Thoracic aorta (tissue), 2 donors: ENCODE data around the gene HOMER1. TPM values are rescaled to one million over a fixed set of nuclear protein-coding genes. Genes with fewer than 3 reads are reported as not detected.

ENCODE experiments used
- ATAC-seq: fragments of 150-250 bp; one replicate; pipeline ENCODE4 v1.8.0; 2017; ENCODE audit warnings: low read depth; ENCODE audit not compliant: insufficient number of reproducible peaks, low FRiP score
- DNase-seq: peaks from one replicate; pipeline ENCODE4 v3.0.0-alpha.2; 2020; ENCODE audit warnings: low spot score
- H3K27ac ChIP-seq, 2 donors: fragments of 200-600 bp; sonication (generic); 1 replicate in 1 of 2; 2 replicates in 1 of 2; pipeline ENCODE4 v1.5.1; 2016; ENCODE audit warnings: mild to moderate bottlenecking in 2 of 2, moderate library complexity in 2 of 2
- H3K27me3 ChIP-seq: fragments of 200-600 bp; sonication (generic); replicated peaks from 2 replicates; pipeline ENCODE4 v1.6.0; 2016; ENCODE audit warnings: mild to moderate bottlenecking; ENCODE audit not compliant: insufficient read depth
- H3K36me3 ChIP-seq: fragments of 200-600 bp; sonication (generic); one replicate; pipeline ENCODE4 v1.5.1; 2016
- H3K4me1 ChIP-seq, 2 donors: fragments of 200-600 bp; sonication (generic); 1 replicate in 1 of 2; 2 replicates in 1 of 2; pipeline versions ENCODE4 v1.5.1 to v1.6.0; 2016; ENCODE audit warnings: low read depth in 2 of 2, mild to moderate bottlenecking in 1 of 2; ENCODE audit not compliant: control insufficient read depth in 1 of 2
- H3K4me3 ChIP-seq: fragments of 200-600 bp; sonication (generic); 2 replicates; pipeline ENCODE4 v1.5.1; 2016; ENCODE audit warnings: mild to moderate bottlenecking
- H3K9me3 ChIP-seq: fragments of 200-600 bp; sonication (generic); 2 replicates; pipeline ENCODE4 v1.5.1; 2016
- total RNA-seq, 2 donors: library from RNA; depleted of rRNA; stranded (reverse); fragments of >200 nt; gene quantifications; one replicate each; pipeline versions ENCODE4 v1.1.0 to v1.2.3, GENCODE V29; 2016
- TF ChIP-seq, protein P1 (sequence below): fragments of 200-600 bp; sonication (generic); IDR thresholded peaks from one replicate; pipeline ENCODE4 v1.5.1; 2019; ENCODE audit warnings: antibody characterized with exemption

Gene HOMER1
- total RNA-seq, 2 donors from 2014 or later = 2.4 to 7.8 TPM

GRCh38 chr5:79546782-79547428 is 33.0 kb upstream of the HOMER1 start:
- no peak for ATAC-seq
- H3K27ac ChIP-seq = no peak overlapping the region
- no peaks in the 10 kb centered on the region for H3K27me3 ChIP-seq
- H3K9me3 ChIP-seq = no peaks in the 10 kb centered on the region
- TF ChIP-seq, protein P1, sequence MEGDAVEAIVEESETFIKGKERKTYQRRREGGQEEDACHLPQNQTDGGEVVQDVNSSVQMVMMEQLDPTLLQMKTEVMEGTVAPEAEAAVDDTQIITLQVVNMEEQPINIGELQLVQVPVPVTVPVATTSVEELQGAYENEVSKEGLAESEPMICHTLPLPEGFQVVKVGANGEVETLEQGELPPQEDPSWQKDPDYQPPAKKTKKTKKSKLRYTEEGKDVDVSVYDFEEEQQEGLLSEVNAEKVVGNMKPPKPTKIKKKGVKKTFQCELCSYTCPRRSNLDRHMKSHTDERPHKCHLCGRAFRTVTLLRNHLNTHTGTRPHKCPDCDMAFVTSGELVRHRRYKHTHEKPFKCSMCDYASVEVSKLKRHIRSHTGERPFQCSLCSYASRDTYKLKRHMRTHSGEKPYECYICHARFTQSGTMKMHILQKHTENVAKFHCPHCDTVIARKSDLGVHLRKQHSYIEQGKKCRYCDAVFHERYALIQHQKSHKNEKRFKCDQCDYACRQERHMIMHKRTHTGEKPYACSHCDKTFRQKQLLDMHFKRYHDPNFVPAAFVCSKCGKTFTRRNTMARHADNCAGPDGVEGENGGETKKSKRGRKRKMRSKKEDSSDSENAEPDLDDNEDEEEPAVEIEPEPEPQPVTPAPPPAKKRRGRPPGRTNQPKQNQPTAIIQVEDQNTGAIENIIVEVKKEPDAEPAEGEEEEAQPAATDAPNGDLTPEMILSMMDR = no peak
- no peak overlapping the region for H3K4me3 ChIP-seq
- no peak for DNase-seq
- H3K4me1 ChIP-seq = peaks cover 0 to 3% of the 10 kb centered on the region in 2 donors
- no peaks in the 10 kb centered on the region for H3K36me3 ChIP-seq

DNA sequence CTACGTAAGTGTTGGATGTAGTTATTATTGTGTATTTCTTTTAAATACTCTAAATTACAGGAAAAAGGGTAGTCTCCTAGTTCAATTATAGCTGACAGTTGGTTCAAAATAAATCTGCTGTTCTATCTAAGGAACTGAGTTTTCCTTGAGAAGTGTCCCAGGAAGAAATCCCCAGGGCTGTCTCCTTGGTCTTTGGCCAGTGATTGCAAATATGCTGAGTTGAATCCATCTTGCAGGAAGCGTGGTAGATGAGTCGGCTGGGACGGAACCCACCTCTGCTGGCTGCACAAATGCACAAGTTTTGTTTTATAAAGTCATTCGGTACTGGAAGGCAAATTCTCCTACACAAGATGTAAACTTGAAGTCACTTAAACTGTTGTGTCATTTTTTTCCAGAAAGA is 30.2 kb upstream of the HOMER1 start:
- no peak overlapping the region for H3K27ac ChIP-seq
- ATAC-seq (no peak), DNase-seq (no peak)
- H3K9me3 ChIP-seq = no peaks in the 10 kb centered on the region
- no peak overlapping the region for H3K4me3 ChIP-seq
- TF ChIP-seq, protein P1 = no peak
- H3K4me1 ChIP-seq = peaks cover 0 to 3% of the 10 kb centered on the region in 2 donors
- H3K36me3 ChIP-seq = no peaks in the 10 kb centered on the region
- no peaks in the 10 kb centered on the region for H3K27me3 ChIP-seq

DNA sequence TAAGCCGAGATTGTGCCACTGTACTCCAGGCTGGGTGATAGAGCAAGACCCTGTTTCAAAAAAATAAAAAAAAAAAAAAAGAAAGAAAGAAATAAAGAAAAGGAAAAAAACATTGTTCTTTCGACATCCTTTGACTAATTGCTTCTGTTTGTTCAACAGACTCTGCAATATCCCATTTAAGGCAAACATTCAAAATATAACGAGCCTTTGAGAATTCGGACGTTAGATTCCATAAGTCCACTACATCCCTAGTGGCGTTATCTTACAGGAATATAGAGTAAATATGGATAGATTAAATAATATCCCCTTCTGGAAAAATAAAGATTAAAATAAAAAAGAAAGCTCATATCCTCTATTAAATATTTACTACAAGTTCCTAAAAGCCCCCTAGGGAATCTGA is 27.0 kb upstream of the HOMER1 start:
- H3K4me1 ChIP-seq = peaks cover 0 to 3% of the 10 kb centered on the region in 2 donors
- no peak for DNase-seq
- TF ChIP-seq, protein P1 = no peak
- ATAC-seq = no peak
- H3K9me3 ChIP-seq = no peaks in the 10 kb centered on the region
- H3K27me3 ChIP-seq = no peaks in the 10 kb centered on the region
- H3K4me3 ChIP-seq = no peak overlapping the region
- no peak overlapping the region for H3K27ac ChIP-seq
- H3K36me3 ChIP-seq = no peaks in the 10 kb centered on the region

DNA sequence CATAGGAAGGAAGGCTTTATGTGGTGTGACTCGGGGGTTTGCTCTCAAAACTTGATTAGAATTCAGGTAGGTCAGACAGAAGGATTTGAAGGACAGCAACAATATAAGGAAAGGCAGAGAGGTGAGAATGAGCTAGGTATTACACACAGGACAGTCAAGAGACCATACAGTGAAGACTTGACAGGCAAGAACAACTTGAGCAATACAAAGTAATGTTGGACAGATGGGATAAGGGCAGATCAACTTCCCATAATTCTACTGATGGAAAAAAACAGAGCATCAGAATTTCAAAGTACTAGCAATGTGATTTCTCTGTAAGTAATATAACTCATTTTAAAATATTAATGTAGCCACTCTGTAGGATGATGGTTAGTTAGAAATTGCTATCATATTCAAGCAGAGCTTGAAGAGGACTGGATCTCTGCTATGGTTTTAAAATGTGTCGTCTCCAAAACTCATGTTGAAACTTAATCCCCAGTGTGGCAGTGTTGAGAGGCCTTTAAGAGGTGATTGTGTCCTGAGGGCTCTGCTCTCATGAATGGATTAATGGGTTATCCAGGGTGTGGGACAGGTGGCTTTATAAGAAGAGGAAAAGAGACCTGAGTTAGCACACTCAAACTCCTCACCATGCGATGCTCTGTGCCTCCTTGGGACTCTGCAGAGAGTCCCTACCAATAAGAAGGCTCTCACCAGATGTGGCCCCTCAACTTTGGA is 22.4 kb upstream of the HOMER1 start:
- no peaks in the 10 kb centered on the region for H3K27me3 ChIP-seq
- H3K36me3 ChIP-seq = no peaks in the 10 kb centered on the region
- no peaks in the 10 kb centered on the region for H3K4me1 ChIP-seq
- DNase-seq = no peak
- no peak overlapping the region for H3K4me3 ChIP-seq
- TF ChIP-seq, protein P1 = no peak
- no peaks in the 10 kb centered on the region for H3K9me3 ChIP-seq
- ATAC-seq = no peak
- H3K27ac ChIP-seq = no peak overlapping the region

GRCh38 chr5:79535477-79536192 is 21.7 kb upstream of the HOMER1 start:
- Histone ChIP-seq H3K4me3 (no peak overlapping the region), H3K9me3 (no peaks in the 10 kb centered on the region), H3K36me3 (no peaks in the 10 kb centered on the region), H3K4me1 (no peaks in the 10 kb centered on the region), H3K27ac (no peak overlapping the region), H3K27me3 (no peaks in the 10 kb centered on the region)
- TF ChIP-seq, protein P1 = no peak
- no peak for DNase-seq
- ATAC-seq = no peak
